ENCODE data around the gene CCDC33.

The CCDC33 gene

DNA sequence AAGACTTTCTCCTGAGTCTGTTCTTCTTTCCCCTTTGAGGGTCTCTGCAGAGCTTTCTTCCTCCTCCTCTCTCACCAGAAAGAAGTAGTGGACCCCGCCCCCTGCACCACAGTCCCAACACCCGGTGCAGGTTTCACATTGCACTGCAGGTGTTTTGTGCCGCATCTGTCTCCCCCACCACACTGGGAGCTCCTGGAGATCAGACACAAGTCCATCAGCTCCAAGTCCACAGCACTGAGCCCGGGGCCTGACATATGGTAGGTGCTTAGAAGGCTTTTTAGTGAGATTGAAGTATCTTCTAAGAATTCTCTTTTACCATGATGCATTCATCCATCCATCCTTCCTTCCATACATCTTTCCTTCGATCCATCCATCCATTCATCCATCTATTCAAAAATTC is 43.4 kb upstream of the CCDC33 start:
- H3K4me2 ChIP-seq (ENCODE audit: low read depth, low read length, poor library complexity, severe bottlenecking): no peak overlapping the region

DNA sequence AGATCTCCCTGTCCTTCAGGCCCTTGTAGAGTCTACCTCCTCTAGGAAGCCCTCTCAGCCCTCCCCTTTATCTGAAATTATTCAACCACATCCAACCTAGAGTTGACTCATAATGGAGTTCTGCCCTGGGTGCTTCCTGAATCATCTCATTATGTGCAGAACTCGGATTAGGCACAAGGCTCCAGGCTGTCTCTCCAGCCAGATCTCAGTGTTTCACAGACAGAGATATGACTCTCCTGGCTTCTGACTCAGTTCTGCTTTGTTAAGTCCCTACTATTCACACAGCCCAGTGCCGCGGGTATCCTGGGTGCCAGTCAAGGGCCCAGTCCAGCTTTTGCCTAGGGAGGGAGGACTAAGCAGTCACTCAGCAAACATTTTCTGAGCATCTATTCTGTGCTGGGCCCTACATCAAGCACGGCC is 42.8 kb upstream of the CCDC33 start:
- H3F3A ChIP-seq (ENCODE audit: insufficient read depth): no peaks in the 10 kb centered on the region
- no peak overlapping the region for H3K4me2 ChIP-seq (ENCODE audit: low read depth, low read length, poor library complexity, severe bottlenecking)
- 0 out of 2 replicates have a peak, but pooled peaks cover 2% of the 10 kb centered on the region for H3K27me3 ChIP-seq (ENCODE audit: low read length)
- no peak overlapping the region for H2AFZ ChIP-seq (ENCODE audit: low read depth, low read length, severe bottlenecking)
- no peaks in the 10 kb centered on the region for H3K79me2 ChIP-seq (ENCODE audit: insufficient read depth, low read length)
- no peaks in the 10 kb centered on the region for H3K9me2 ChIP-seq (replicated peaks; ENCODE audit: insufficient read depth, low read length)
- no peak overlapping the region for H3K27ac ChIP-seq (ENCODE audit: low read depth, low read length)
- TF ChIP-seq, protein P1, sequence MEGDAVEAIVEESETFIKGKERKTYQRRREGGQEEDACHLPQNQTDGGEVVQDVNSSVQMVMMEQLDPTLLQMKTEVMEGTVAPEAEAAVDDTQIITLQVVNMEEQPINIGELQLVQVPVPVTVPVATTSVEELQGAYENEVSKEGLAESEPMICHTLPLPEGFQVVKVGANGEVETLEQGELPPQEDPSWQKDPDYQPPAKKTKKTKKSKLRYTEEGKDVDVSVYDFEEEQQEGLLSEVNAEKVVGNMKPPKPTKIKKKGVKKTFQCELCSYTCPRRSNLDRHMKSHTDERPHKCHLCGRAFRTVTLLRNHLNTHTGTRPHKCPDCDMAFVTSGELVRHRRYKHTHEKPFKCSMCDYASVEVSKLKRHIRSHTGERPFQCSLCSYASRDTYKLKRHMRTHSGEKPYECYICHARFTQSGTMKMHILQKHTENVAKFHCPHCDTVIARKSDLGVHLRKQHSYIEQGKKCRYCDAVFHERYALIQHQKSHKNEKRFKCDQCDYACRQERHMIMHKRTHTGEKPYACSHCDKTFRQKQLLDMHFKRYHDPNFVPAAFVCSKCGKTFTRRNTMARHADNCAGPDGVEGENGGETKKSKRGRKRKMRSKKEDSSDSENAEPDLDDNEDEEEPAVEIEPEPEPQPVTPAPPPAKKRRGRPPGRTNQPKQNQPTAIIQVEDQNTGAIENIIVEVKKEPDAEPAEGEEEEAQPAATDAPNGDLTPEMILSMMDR (IDR thresholded peaks at IDR 0.05; ENCODE audit: insufficient read depth, low read length, poor library complexity, severe bottlenecking): no peak
- no peak for TF ChIP-seq EZH2phosphoT487 (conservative IDR thresholded peaks at IDR 0.05; ENCODE audit: low read length)
- no peaks in the 10 kb centered on the region for H3K36me3 ChIP-seq (ENCODE audit: low read length)
- H3K9ac ChIP-seq (ENCODE audit: low read length): no peak overlapping the region
- no peaks in the 10 kb centered on the region for H4K20me1 ChIP-seq (ENCODE audit: low read depth, low read length)
- H3K4me3 ChIP-seq (ENCODE audit: insufficient read depth, low read length, poor library complexity, severe bottlenecking): no peak overlapping the region
- no peaks in the 10 kb centered on the region for H3K9me3 ChIP-seq (ENCODE audit: insufficient read depth, low read length)

More for the DNA sequence above, 43.4 kb upstream of the CCDC33 start:
- no peaks in the 10 kb centered on the region for H3K36me3 ChIP-seq (ENCODE audit: low read length)
- H3K9me2 ChIP-seq (replicated peaks; ENCODE audit: insufficient read depth, low read length): no peaks in the 10 kb centered on the region
- H3K27me3 ChIP-seq (ENCODE audit: low read length): 0 out of 2 replicates have a peak, but pooled peaks cover 2% of the 10 kb centered on the region
- TF ChIP-seq EZH2phosphoT487 (conservative IDR thresholded peaks at IDR 0.05; ENCODE audit: low read length): no peak
- TF ChIP-seq, protein P1 (IDR thresholded peaks at IDR 0.05; ENCODE audit: insufficient read depth, low read length, poor library complexity, severe bottlenecking): no peak
- H2AFZ ChIP-seq (ENCODE audit: low read depth, low read length, severe bottlenecking): no peak overlapping the region
- H3K4me3 ChIP-seq (ENCODE audit: insufficient read depth, low read length, poor library complexity, severe bottlenecking): no peak overlapping the region
- no peak overlapping the region for H3K9ac ChIP-seq (ENCODE audit: low read length)
- H3F3A ChIP-seq (ENCODE audit: insufficient read depth): no peaks in the 10 kb centered on the region
- H3K79me2 ChIP-seq (ENCODE audit: insufficient read depth, low read length): no peaks in the 10 kb centered on the region
- H3K27ac ChIP-seq (ENCODE audit: low read depth, low read length): no peak overlapping the region
- no peaks in the 10 kb centered on the region for H3K9me3 ChIP-seq (ENCODE audit: insufficient read depth, low read length)
- no peaks in the 10 kb centered on the region for H4K20me1 ChIP-seq (ENCODE audit: low read depth, low read length)

- Histone ChIP-seq H3K9me3 (ENCODE audit: insufficient read depth, low read length) (no peaks in the 10 kb centered on the region), H3K9me2 (replicated peaks; ENCODE audit: insufficient read depth, low read length) (no peaks in the 10 kb centered on the region), H3K4me2 (ENCODE audit: low read depth, low read length, poor library complexity, severe bottlenecking) (no peak overlapping the region), H3K9ac (ENCODE audit: low read length) (no peak overlapping the region), H3K27me3 (ENCODE audit: low read length) (0 out of 2 replicates have a peak, but pooled peaks cover 2% of the 10 kb centered on the region), H3K36me3 (ENCODE audit: low read length) (no peaks in the 10 kb centered on the region), H3K27ac (ENCODE audit: low read depth, low read length) (no peak overlapping the region), H3F3A (ENCODE audit: insufficient read depth) (no peaks in the 10 kb centered on the region), H3K4me3 (ENCODE audit: insufficient read depth, low read length, poor library complexity, severe bottlenecking) (no peak overlapping the region), H3K79me2 (ENCODE audit: insufficient read depth, low read length) (no peaks in the 10 kb centered on the region), H2AFZ (ENCODE audit: low read depth, low read length, severe bottlenecking) (no peak overlapping the region), H4K20me1 (ENCODE audit: low read depth, low read length) (no peaks in the 10 kb centered on the region)
- no peak for TF ChIP-seq EZH2phosphoT487 (conservative IDR thresholded peaks at IDR 0.05; ENCODE audit: low read length)
- TF ChIP-seq, protein P1 (IDR thresholded peaks at IDR 0.05; ENCODE audit: insufficient read depth, low read length, poor library complexity, severe bottlenecking): no peak
Observed at GRCh38 chr15:74193905-74194304, 42.2 kb upstream of the CCDC33 start.

All from SU-DHL-6 (cell line).